Progenitor cell of endocrine pancreas (in vitro differentiated cells): Measurements from ENCODE around the gene DDX31. TPM values are rescaled to one million over a fixed set of nuclear protein-coding genes. Genes with fewer than 3 reads are reported as not detected.
A peak's percentile ranks its signal among the peaks of the same experiment; 100 is the strongest.

Source experiments
- DNase-seq: peaks from one replicate; pipeline ENCODE4 v3.0.0; 2021; ENCODE audit warnings: low spot score; ENCODE audit not compliant: unreplicated experiment
- H3K27ac Mint-ChIP-seq: 2 replicates; pipeline ENCODE4 v1.8.0; 2021; ENCODE audit warnings: mild to moderate bottlenecking, moderate library complexity, mixed read lengths
- H3K27me3 Mint-ChIP-seq: 2 replicates; pipeline ENCODE4 v1.8.0; 2021; ENCODE audit warnings: mixed read lengths
- H3K36me3 Mint-ChIP-seq: 2 replicates; pipeline ENCODE4 v1.8.0; 2022; ENCODE audit warnings: mixed read lengths; ENCODE audit not compliant: insufficient read depth
- H3K4me1 Mint-ChIP-seq: 2 replicates; pipeline ENCODE4 v1.8.0; 2021; ENCODE audit warnings: low read depth, mixed read lengths
- H3K4me3 Mint-ChIP-seq: 2 replicates; pipeline ENCODE4 v1.8.0; 2021; ENCODE audit warnings: low read depth, mild to moderate bottlenecking, moderate library complexity, mixed read lengths
- H3K9me3 Mint-ChIP-seq: 2 replicates; pipeline ENCODE4 v1.8.0; 2021; ENCODE audit warnings: low read depth, mixed read lengths
- total RNA-seq: library from RNA; stranded (reverse); gene quantifications from 2 replicates; pipeline ENCODE4 v1.2.1, GENCODE V29; 2021
- TF ChIP-seq, protein P1 (sequence below): fragments of 200-600 bp; sonication (generic); IDR thresholded peaks from one replicate; pipeline ENCODE4 v1.5.0; 2021; ENCODE audit warnings: antibody characterized with exemption, mild to moderate bottlenecking; ENCODE audit not compliant: unreplicated experiment

DDX31 gene
- total RNA-seq, 1 donor from 2014 or later, result 16.7 TPM

DNA sequence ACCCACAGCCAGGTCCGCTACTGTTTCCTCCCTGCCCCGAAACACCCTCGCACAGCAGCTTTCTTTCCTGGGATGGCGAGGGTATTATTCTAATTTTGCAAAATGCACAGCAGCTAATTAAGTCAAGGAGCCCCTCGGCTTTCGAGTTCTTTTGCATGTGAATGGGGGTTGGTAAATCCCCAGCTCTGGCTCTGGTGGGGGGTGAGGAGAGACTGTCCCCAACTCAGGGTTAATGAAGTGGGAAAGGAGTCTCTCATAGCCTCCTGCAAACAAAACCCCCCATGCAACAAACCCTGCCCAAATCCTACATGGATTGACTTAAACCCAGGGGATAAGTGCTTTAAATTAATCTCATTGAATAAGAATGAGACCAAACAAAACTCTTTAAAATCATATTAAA lies 78.5 kb downstream of the DDX31 start:
- no peak for DNase-seq
- Mint-ChIP-seq H3K27me3 (peaks cover 63% of the 10 kb centered on the region), H3K36me3 (peaks cover 14% of the 10 kb centered on the region), H3K4me1 (no peaks in the 10 kb centered on the region), H3K9me3 (no peaks in the 10 kb centered on the region), H3K27ac (no peak overlapping the region), H3K4me3 (no peak overlapping the region)
- TF ChIP-seq, protein P1, sequence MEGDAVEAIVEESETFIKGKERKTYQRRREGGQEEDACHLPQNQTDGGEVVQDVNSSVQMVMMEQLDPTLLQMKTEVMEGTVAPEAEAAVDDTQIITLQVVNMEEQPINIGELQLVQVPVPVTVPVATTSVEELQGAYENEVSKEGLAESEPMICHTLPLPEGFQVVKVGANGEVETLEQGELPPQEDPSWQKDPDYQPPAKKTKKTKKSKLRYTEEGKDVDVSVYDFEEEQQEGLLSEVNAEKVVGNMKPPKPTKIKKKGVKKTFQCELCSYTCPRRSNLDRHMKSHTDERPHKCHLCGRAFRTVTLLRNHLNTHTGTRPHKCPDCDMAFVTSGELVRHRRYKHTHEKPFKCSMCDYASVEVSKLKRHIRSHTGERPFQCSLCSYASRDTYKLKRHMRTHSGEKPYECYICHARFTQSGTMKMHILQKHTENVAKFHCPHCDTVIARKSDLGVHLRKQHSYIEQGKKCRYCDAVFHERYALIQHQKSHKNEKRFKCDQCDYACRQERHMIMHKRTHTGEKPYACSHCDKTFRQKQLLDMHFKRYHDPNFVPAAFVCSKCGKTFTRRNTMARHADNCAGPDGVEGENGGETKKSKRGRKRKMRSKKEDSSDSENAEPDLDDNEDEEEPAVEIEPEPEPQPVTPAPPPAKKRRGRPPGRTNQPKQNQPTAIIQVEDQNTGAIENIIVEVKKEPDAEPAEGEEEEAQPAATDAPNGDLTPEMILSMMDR, result no peak

DNA sequence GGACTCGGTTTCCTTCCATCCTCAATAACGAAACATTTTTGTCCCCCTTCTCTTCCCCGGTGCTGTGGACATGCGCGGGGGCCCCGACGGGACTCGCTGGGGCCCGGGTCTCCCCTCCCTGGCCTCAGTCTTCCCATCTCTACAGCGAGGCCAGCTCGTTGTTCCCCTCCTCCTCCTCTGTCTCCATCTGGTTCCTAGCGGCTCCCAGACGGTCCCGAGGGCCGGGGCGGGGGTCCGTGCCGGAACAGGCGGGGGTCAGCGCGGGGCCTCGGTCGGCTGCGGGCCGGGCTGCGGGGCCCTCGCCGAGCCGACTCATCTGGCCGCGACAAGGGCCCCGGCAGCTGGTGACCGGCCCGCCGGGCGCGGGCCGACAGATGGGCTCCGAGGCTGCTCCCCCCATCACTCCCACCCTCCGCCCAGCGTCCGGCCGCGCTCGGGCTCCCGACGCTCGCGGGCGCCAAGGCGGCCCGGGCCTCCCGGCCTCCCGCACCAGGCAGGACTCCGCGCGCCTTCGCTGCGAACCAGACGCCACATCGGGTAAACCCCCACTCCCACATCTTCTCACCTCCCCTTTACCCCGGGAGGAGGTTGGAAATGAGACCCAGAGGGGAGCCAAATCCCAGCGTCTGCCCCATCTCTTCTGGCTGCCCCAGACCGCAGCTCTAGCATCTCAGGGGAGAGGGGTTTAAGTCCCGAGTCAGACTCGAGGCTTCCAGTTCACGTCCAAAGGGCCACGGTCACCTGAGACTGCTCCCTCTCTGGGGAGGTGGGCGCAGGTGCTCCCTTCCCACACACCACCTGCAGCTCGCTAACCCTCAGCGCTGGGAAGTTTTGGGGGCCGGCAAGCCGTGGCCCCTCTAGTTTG lies 79.2 kb downstream of the DDX31 start:
- Mint-ChIP-seq H3K4me3 (no peak overlapping the region), H3K27me3 (peaks cover 70% of the 10 kb centered on the region), H3K9me3 (no peaks in the 10 kb centered on the region), H3K4me1 (no peaks in the 10 kb centered on the region), H3K27ac (peak overlapping the region; percentile 62), H3K36me3 (peaks cover 11% of the 10 kb centered on the region)
- TF ChIP-seq, protein P1, result no peak
- DNase-seq, result no peak

DNA sequence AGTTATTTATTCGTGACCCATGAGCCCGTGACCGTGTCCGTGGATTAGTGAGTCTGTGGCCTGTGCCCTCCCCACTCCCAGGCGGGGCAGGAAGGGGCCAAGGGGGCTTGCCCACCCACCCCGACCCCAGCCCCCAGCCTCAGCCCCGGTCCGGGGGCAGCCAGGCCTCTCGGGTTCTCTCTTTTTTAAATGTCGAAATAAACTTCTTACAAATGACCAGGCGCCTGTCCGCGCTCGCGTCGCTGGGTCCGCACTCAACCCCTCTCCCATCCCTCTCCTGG lies 79.8 kb downstream of the DDX31 start:
- peaks cover 10% of the 10 kb centered on the region for H3K36me3 Mint-ChIP-seq
- H3K27ac Mint-ChIP-seq, result no peak overlapping the region
- H3K27me3 Mint-ChIP-seq, result peaks cover 76% of the 10 kb centered on the region
- no peak for DNase-seq
- TF ChIP-seq, protein P1, result no peak
- H3K9me3 Mint-ChIP-seq, result no peaks in the 10 kb centered on the region
- H3K4me3 Mint-ChIP-seq, result no peak overlapping the region
- H3K4me1 Mint-ChIP-seq, result no peaks in the 10 kb centered on the region

DNA sequence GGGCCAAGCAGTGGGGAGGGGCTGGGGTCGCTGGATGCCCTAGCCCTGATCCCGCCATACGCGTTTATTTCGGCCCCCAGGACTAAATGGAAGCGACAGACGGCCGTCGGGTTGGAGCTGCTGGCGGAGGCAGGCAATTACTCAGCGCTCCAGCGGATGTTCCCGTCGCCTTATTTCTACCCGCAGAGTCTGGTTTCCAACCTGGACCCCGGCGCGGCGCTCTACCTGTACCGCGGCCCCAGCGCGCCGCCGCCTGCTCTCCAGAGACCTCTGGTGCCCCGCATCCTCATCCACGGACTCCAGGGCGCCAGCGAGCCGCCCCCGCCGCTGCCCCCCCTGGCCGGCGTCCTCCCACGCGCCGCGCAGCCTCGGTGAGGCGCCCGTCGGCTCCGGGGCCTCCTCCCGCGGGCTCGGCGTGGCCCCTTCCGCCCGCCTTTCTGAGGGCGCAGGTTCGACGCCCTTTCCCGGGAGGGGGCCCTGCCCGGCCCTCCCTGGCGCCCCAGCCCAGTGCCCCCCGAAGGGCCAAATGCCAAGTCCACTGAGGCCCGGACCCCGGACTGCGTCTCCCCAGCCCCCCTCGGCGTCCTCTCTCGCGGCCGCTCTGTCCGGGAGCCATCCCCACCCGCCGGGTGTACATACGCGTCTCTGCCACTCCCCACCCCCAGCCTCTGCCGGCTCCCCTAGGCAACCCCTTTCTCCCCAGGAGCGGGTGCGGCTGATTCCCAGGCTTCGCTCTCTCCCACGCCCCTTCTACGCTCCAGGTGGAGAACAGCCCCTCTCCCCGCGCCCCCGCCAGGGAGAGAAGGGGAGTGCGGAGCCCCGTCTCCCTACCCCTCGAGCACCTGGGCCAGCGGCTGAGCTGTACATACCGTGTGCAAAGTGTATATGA lies 80.4 kb downstream of the DDX31 start:
- no peaks in the 10 kb centered on the region for H3K4me1 Mint-ChIP-seq
- TF ChIP-seq, protein P1, result no peak
- no peak for DNase-seq
- H3K27me3 Mint-ChIP-seq, result peaks cover 82% of the 10 kb centered on the region
- H3K4me3 Mint-ChIP-seq, result no peak overlapping the region
- H3K36me3 Mint-ChIP-seq, result peaks cover 8% of the 10 kb centered on the region
- H3K27ac Mint-ChIP-seq, result no peak overlapping the region
- H3K9me3 Mint-ChIP-seq, result no peaks in the 10 kb centered on the region

DNA sequence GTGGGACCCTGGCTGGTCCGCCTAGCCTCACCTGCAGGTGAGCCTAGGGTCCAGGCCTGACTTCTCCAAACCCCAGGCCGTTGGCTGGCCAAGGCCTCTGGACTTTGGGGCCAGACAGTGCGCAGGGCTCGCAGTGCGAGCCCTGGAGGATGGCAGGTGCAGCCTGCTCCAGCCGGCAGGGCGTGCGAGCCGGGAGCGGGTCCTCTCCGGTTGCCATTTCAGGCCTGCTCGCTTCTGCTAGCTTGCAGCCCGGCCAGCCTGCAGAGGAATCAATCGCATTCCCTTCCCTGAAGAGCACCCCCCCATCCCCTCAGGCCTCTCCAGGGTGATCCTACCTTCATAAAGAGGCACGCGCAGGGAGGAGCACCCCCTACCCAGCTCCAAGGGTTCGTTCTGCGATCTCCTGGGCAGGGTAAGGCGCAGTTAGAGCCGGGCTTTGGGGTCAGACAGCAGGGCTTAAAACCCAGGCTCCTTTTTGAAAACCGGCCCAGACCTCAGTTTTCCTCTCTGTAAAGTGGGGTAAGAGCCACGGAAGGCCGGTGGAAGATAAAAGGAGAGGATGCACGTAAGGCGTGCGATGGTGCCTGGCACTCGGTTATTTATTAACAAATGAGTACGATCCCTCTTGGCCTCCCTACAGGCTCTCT lies 81.2 kb downstream of the DDX31 start:
- no peaks in the 10 kb centered on the region for H3K4me1 Mint-ChIP-seq
- H3K36me3 Mint-ChIP-seq, result peaks cover 5% of the 10 kb centered on the region
- peaks cover 88% of the 10 kb centered on the region for H3K27me3 Mint-ChIP-seq
- TF ChIP-seq, protein P1, result no peak
- no peaks in the 10 kb centered on the region for H3K9me3 Mint-ChIP-seq
- no peak overlapping the region for H3K27ac Mint-ChIP-seq
- DNase-seq, result no peak
- no peak overlapping the region for H3K4me3 Mint-ChIP-seq
